Loucy (cell line): Measurements from ENCODE around the gene OLFM3.

Source experiments
- H2AFZ ChIP-seq: fragments of 200-600 bp; sonication (generic); 2 replicates; pipeline ENCODE4 v1.6.0; 2016; ENCODE audit warnings: antibody characterized with exemption, mild to moderate bottlenecking, low read length, moderate library complexity
- H3F3A ChIP-seq: fragments of 200-600 bp; 2 replicates; pipeline ENCODE4 v1.6.0; 2016; ENCODE audit warnings: antibody characterized with exemption, low read depth, mild to moderate bottlenecking
- H3K27me3 ChIP-seq: fragments of 200-600 bp; sonication (generic); 2 replicates; pipeline ENCODE4 v1.6.1; 2014; ENCODE audit warnings: low read length, mild to moderate bottlenecking; ENCODE audit not compliant: insufficient read depth, poor library complexity, severe bottlenecking
- H3K36me3 ChIP-seq: fragments of 200-600 bp; sonication (generic); 2 replicates; pipeline ENCODE4 v1.6.1; 2016; ENCODE audit warnings: low read length; ENCODE audit not compliant: insufficient read depth
- H3K4me1 ChIP-seq: fragments of 200-600 bp; sonication (generic); 2 replicates; pipeline ENCODE4 v1.5.1; 2014; ENCODE audit warnings: low read length, mild to moderate bottlenecking; ENCODE audit not compliant: insufficient read depth, poor library complexity, severe bottlenecking
- H3K4me2 ChIP-seq: fragments of 200-600 bp; sonication (generic); 2 replicates; pipeline ENCODE4 v1.6.0; 2014; ENCODE audit warnings: antibody characterized with exemption, low read length, low read depth, mild to moderate bottlenecking; ENCODE audit not compliant: poor library complexity, severe bottlenecking
- H3K4me3 ChIP-seq: fragments of 200-600 bp; sonication (generic); 2 replicates; pipeline ENCODE4 v1.5.1; 2014; ENCODE audit warnings: low read length, mild to moderate bottlenecking, mixed read lengths; ENCODE audit not compliant: poor library complexity, severe bottlenecking
- H3K79me2 ChIP-seq: fragments of 200-600 bp; sonication (generic); 2 replicates; pipeline ENCODE4 v1.6.1; 2014; ENCODE audit warnings: low read length; ENCODE audit not compliant: insufficient read depth
- H3K9ac ChIP-seq: fragments of 200-600 bp; sonication (generic); 2 replicates; pipeline ENCODE4 v1.6.0; 2014; ENCODE audit warnings: mild to moderate bottlenecking, low read depth, low read length, moderate library complexity; ENCODE audit not compliant: poor library complexity, severe bottlenecking
- H3K9me2 ChIP-seq: fragments of 200-600 bp; sonication (generic); replicated peaks from 2 replicates; pipeline ENCODE4 v1.6.1; 2016; ENCODE audit warnings: low read depth, low read length, mixed read lengths
- H3K9me3 ChIP-seq: fragments of 200-600 bp; sonication (generic); 2 replicates; pipeline ENCODE4 v1.6.1; 2014; ENCODE audit warnings: mild to moderate bottlenecking, antibody characterized with exemption, low read length, low read depth; ENCODE audit not compliant: insufficient read depth
- H4K20me1 ChIP-seq: fragments of 200-600 bp; sonication (generic); 2 replicates; pipeline ENCODE4 v1.6.0; 2014; ENCODE audit warnings: antibody characterized with exemption, low read length, mild to moderate bottlenecking; ENCODE audit not compliant: insufficient read depth, poor library complexity, severe bottlenecking
- CTCF ChIP-seq: fragments of 200-600 bp; sonication (generic); conservative IDR thresholded peaks from 2 replicates; pipeline ENCODE4 v1.5.1; 2014; ENCODE audit warnings: mild to moderate bottlenecking, antibody characterized with exemption, low read length
- EZH2phosphoT487 ChIP-seq: fragments of 200-600 bp; IDR thresholded peaks from 2 replicates; pipeline ENCODE4 v1.6.1; 2018; ENCODE audit warnings: antibody characterized with exemption, mild to moderate bottlenecking, moderate library complexity, borderline replicate concordance

Gene OLFM3

DNA sequence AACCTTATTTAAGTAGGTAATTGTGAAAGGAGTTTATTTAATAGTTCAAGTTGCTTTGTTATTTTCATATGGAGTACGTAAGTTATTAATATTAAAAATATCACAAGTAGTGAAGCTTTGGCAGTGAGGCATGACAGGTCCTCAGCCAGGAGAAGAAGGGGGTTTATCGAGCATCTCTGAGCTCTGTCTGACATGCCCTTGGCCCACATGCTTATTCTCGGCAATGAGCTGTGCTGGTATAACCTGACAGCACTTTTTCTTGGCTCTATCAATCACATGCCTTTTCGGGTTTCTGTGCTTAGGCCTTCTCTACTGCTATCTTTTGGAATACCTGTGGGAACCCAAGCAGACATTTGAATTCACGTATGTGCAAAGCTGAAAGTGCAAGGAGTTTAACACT, 84.8 kb downstream of the OLFM3 start:
- Histone ChIP-seq H3F3A (no peaks in the 10 kb centered on the region), H3K4me2 (no peak overlapping the region), H3K4me3 (no peak overlapping the region), H3K36me3 (no peaks in the 10 kb centered on the region), H3K27me3 (no peaks in the 10 kb centered on the region), H3K9me3 (no peaks in the 10 kb centered on the region), H3K9me2 (no peaks in the 10 kb centered on the region), H3K4me1 (no peaks in the 10 kb centered on the region), H3K79me2 (no peaks in the 10 kb centered on the region), H4K20me1 (no peaks in the 10 kb centered on the region), H3K9ac (no peak overlapping the region), H2AFZ (no peak overlapping the region)
- TF ChIP-seq EZH2phosphoT487 = no peak
- TF ChIP-seq CTCF = no peak

DNA sequence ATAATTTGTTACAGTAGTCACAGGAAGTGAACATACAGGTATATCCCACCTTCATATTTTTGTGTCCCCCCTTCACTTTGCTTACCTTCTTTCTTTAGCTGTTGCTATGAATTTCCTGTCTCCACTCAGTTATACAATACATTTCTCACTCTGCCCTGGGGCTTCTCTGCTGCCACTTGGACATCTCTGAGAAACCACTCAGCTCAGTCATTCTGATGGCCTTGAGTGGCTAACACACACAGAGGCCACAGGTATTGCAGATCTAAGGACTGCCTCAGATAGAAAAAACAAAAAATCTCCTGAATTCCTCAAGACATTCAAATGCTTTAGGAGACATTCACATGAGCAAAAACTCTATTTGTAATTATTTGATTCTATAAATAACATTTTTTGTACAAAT, 87.7 kb downstream of the OLFM3 start:
- Histone ChIP-seq H4K20me1 (no peaks in the 10 kb centered on the region), H3F3A (no peaks in the 10 kb centered on the region), H3K27me3 (no peaks in the 10 kb centered on the region), H3K79me2 (no peaks in the 10 kb centered on the region), H3K4me2 (no peak overlapping the region), H3K9me2 (no peaks in the 10 kb centered on the region), H3K9me3 (no peaks in the 10 kb centered on the region), H3K9ac (no peak overlapping the region), H3K36me3 (no peaks in the 10 kb centered on the region), H3K4me3 (no peak overlapping the region), H2AFZ (no peak overlapping the region), H3K4me1 (no peaks in the 10 kb centered on the region)
- TF ChIP-seq EZH2phosphoT487 (no peak), CTCF (no peak)

- no peak for TF ChIP-seq CTCF
- TF ChIP-seq EZH2phosphoT487 = no peak
- Histone ChIP-seq H3K4me3 (no peak overlapping the region), H3K4me2 (no peak overlapping the region), H3K9ac (no peak overlapping the region), H4K20me1 (no peaks in the 10 kb centered on the region), H3K36me3 (no peaks in the 10 kb centered on the region), H3K79me2 (no peaks in the 10 kb centered on the region), H3F3A (no peaks in the 10 kb centered on the region), H3K9me2 (no peaks in the 10 kb centered on the region), H2AFZ (no peak overlapping the region), H3K9me3 (no peaks in the 10 kb centered on the region), H3K27me3 (no peaks in the 10 kb centered on the region), H3K4me1 (no peaks in the 10 kb centered on the region)
These were observed 89.5 kb downstream of the OLFM3 start for GRCh38 chr1:101907264-101907663.
